ENCODE data around the gene PIK3IP1.

Gene PIK3IP1

GRCh38 chr22:31235081-31235480 lies 57.2 kb downstream of the PIK3IP1 start:
- Histone ChIP-seq H3K9ac (ENCODE audit: low read length) (no peak overlapping the region), H3K4me3 (ENCODE audit: low read depth, low read length) (no peak overlapping the region), H3K27me3 (ENCODE audit: control insufficient read depth, insufficient read depth, low read length) (no peaks in the 10 kb centered on the region), H3K4me1 (ENCODE audit: control insufficient read depth, insufficient read depth, low read length) (peaks cover 7% of the 10 kb centered on the region; the same call in 1 of the 2 replicates), H3K9me3 (ENCODE audit: control insufficient read depth, insufficient read depth, low read depth, low read length) (no peaks in the 10 kb centered on the region), H3K36me3 (ENCODE audit: control insufficient read depth, insufficient read depth, low read length) (peaks cover 5% of the 10 kb centered on the region; the same call in 1 of the 2 replicates), H3K27ac (ENCODE audit: low read depth, low read length) (no peak overlapping the region)

- peaks cover 17% of the 10 kb centered on the region; the same call in 1 of the 2 replicates for H3K36me3 ChIP-seq (ENCODE audit: control insufficient read depth, insufficient read depth, low read length)
- H3K9me3 ChIP-seq (ENCODE audit: control insufficient read depth, insufficient read depth, low read depth, low read length), result no peaks in the 10 kb centered on the region
- no peaks in the 10 kb centered on the region for H3K27me3 ChIP-seq (ENCODE audit: control insufficient read depth, insufficient read depth, low read length)
- peaks cover 17% of the 10 kb centered on the region for H3K4me1 ChIP-seq (ENCODE audit: control insufficient read depth, insufficient read depth, low read length)
- no peak overlapping the region for H3K9ac ChIP-seq (ENCODE audit: low read length)
- no peak overlapping the region for H3K4me3 ChIP-seq (ENCODE audit: low read depth, low read length)
- H3K27ac ChIP-seq (ENCODE audit: low read depth, low read length), result no peak overlapping the region
Measured at GRCh38 chr22:31233001-31233400, 59.3 kb downstream of the PIK3IP1 start.

Data from HUES6 (cell line).